HG02588 (cell line): ENCODE results near the gene SRP54.
"Not testable (repeated sequence)": the region's sequence is repeated elsewhere in the genome, so short reads cannot be mapped to it uniquely, and the experiment has no call there.

ENCODE experiments used
- ATAC-seq: cut with Tn5 transposase; IDR thresholded peaks from one replicate; pipeline ENCODE4 v1.9.1; 2021; ENCODE audit warnings: mild to moderate bottlenecking, moderate library complexity; ENCODE audit not compliant: unreplicated experiment

SRP54 gene

DNA sequence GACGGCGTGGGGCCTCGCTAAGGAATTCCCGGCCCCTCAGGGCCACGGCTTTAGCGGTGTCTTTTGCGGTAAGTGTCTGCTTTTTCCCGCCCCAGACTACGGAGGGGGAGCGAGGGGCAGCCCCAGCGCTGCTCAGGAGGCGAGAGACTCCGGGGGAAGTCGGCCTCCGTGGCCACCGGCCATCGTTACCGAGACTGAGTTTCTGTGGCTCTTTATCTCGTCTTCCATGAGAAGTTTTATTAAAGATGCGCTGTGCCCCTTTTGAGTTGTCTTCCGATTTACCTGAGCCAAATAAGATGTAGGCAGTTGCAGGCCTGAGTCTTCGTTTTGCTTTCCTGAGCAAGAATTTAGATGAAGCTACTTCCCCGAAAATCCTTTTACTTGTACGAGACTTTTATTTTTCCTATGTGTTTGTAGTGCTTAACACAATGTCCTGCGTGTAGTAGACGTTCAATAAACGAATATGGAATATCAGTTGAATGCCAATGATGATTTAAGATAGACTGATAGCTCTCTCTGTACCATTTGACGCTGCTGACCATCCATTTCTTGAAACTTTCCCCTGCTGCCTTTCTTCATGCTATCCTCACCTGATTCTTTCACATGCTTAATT, 462 bp downstream of the SRP54 start:
- ATAC-seq, result peak; percentile 20

GRCh38 chr14:34983786-34984185, 994 bp downstream of the SRP54 start:
- ATAC-seq, result no peak

DNA sequence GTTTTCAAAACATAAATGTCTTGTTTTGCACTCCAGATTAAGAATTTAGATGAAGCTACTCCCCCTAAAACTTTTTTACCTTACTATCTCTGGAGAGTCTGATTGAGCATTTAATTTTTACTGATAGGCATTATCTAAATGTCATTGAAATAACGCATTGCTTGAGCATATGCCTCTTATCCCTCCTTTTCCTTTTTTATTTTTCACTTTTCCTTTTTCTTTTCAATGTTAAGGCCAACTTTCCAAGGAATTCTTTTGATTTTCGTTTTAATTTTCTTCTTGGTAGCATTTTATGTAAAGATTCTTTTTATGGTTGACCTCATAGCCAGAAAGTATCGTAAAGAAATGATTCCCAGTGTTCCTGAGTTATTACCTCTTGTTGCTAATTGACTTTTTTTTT, 2.9 kb downstream of the SRP54 start:
- ATAC-seq, result no peak

GRCh38 chr14:34987180-34987579, 4.4 kb downstream of the SRP54 start:
- ATAC-seq, result no peak

DNA sequence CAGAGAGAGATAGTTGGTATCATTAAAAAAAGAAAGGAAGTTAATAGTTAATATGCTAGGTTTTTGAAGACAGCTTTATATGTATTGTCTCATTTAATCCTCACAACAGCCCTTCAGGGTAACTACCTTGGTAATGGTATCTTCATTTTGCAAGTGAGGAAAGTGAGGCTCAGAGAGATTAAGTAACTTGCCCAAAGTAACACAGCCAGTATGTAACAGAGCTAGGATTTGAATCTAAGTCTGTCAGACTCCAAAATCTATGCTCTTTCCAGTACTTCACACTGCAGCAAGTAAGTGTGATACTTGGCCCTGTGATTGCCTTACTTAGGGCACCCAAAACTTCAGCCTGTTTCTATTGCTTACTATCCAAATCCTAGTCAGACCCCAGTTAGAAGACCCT, 7.0 kb downstream of the SRP54 start:
- no peak for ATAC-seq

- no peak for ATAC-seq
Observed at GRCh38 chr14:34993426-34993825, 10.6 kb downstream of the SRP54 start.

- no peak for ATAC-seq
Observed at GRCh38 chr14:34994668-34995067, 11.9 kb downstream of the SRP54 start.

DNA sequence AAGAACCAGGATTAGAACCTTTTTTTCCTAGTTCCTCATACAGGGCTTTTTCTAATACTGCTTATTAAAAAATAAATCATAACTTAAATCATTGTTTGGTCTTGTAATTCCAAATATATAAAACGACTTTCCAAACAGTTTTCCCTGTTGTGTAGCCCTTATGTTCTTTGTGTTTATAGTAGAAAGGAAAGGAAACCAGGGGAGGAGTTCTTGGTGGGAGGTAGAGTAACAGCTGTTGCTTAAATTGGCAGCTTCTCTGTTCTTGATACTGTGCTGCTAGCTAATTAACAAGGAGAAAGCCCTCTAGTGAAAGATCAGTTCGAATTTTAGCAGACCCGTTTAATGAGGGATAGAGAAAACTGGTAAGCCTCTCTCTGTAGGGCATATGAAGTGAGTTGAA, 15.0 kb downstream of the SRP54 start:
- no peak for ATAC-seq

GRCh38 chr14:34999500-34999899, 16.7 kb downstream of the SRP54 start:
- no peak for ATAC-seq

- no peak for ATAC-seq
Observed at GRCh38 chr14:35001621-35002020, 18.8 kb downstream of the SRP54 start.

DNA sequence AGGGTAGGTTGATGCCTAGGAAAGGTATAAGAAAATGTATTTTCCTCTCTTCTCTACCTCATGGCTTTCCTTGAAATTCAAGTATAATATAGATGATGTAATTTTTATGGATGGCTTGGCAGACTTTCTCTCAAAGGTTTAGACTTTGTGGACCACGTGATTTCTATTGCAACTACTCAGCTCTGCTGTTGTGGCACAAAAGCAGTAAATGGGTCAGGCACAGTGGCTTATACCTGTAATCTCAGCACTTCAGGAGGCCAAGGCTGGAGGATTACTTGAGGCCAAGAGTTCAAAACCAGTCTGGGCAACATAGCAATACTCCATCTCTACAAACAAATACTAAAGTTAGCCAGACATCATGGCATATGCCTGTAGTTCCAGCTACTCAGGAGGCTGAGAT, 22.0 kb downstream of the SRP54 start:
- no peak for ATAC-seq

DNA sequence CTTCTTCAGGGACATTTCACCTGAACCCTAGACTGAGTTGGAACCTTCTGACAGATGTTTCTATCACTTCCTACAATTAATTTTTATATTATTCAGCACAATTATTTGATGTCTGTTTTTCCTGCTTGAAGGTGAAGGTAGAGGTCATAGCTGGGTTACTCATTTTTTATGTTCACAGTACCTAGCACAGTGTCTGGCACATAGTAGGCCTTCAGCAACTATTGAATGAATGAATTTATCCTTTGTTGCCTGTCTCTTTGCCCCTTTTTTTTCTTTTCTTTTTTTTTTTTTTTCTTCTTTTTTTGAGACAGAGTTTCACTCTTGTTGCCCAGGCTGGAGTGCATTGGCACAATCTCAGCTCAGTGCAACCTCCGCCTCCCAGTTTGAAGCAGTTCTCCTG, 33.8 kb downstream of the SRP54 start:
- no peak for ATAC-seq

DNA sequence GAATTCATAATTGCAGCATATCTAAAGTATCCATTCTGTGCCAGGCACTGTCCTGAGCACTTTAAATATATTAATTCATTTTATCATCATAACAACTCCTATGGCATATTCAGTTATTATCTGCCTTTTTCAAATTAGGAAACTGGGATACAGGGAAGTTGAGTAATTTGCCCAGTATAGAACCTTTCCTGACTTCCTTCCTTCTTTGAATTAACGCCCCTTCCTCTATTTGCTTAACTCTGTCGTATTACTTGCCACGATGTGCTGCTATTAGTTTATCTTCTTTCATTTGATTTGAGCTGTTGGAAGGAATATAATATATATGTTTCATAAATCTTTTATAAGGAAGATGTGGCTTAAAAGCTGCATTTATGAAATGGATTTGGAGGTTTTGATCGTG, 37.9 kb downstream of the SRP54 start:
- no peak for ATAC-seq

GRCh38 chr14:35028435-35028834, 45.6 kb downstream of the SRP54 start:
- ATAC-seq, result no peak

- ATAC-seq, result no peak
Observed at GRCh38 chr14:35032562-35032961, 49.8 kb downstream of the SRP54 start.

GRCh38 chr14:35034440-35034833, 51.6 kb downstream of the SRP54 start:
- ATAC-seq, result no peak

DNA sequence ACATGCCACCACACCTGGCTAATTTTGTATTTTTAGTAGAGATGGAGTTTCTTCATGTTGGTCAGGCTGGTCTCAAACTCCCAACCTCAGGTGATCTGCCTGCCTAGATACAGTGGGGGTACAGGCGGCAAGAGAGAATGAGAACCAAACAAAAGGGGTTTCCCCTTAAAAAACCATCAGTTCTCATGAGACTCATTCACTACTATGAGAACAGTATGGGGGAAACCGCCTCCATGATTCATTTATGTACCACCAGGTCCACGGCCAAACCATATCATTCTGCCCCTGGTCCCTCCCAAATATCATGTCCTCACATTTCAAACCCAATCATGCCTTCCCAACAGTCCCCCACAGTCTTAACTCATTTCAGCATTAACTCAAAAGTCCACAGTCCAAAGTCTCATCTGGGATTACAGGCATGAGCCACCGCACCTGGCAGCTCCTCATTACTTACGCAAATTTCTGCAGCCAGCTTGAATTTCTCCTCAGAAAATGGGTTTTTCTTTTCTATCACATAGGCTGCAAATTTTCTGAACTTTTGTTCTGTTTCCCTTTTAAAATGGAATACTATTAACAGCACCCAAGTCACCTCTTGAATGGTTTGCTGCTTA, 52.3 kb downstream of the SRP54 start:
- not testable (repeated sequence) for ATAC-seq

DNA sequence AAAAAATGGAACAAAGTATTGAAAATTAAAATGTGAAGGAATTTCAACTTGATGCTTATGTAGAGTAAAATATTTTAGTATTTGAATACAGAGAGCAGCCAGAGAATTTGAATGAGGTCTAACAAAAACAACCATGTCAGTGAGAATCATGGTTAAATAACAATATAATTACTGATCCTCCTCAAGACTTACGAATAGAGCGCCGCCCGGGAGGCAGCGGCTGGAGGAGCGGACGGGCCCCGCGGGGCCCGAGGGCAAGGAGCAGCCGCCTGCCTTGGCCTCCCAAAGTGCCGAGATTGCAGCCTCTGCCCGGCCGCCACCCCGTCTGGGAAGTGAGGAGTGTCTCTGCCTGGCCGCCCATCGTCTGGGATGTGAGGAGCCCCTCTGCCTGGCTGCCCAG, 55.5 kb downstream of the SRP54 start:
- not testable (repeated sequence) for ATAC-seq

GRCh38 chr14:35042632-35043031, 59.8 kb downstream of the SRP54 start:
- no peak for ATAC-seq

DNA sequence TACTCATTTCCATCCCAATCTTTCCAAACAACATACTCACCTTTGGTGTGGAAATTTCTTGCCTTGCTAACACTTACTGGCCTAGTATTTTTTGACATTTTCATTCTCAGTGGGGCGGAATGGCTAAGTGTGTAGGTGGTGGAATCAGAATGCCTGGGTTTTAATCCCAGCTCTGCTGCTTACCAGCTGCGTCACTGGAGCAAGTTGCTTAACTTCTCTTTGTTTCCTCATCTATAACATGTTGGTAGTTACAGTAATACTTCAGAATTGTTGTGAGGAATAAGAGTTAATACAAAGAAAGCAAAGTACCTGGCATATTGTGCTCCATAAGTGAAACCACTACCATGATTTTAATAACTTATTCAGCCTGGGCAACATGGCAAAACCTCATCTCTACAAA, 60.3 kb downstream of the SRP54 start:
- ATAC-seq, result no peak

GRCh38 chr14:35044939-35045797, 62.4 kb downstream of the SRP54 start:
- no peak for ATAC-seq

DNA sequence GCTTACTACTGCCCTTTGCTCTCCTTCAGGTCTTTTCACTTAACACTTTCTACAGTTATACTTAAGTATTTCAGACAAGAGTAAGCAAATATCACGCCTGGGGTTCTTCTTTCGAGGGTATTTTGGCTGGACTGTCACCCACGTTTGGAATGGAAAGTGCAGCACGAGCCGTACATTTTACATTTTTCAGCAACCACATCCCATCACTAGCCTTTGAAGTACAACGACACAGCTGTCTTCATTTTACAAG, 62.9 kb downstream of the SRP54 start:
- no peak for ATAC-seq
